GM12892 (cell line): ENCODE data around the gene WDR91.

Source experiments
- POLR2A ChIP-seq: IDR thresholded peaks from 2 replicates; pipeline ENCODE4 v1.6.1; 2011; ENCODE audit warnings: low read depth, low read length, control low read depth
- POLR2AphosphoS5 ChIP-seq: IDR thresholded peaks from 2 replicates; pipeline ENCODE4 v1.6.1; 2011; ENCODE audit warnings: low read depth, low read length, control low read depth
- TAF1 ChIP-seq: IDR thresholded peaks from 2 replicates; pipeline ENCODE4 v1.6.1; 2011; ENCODE audit warnings: low read depth, mild to moderate bottlenecking, control low read depth, low read length, borderline replicate concordance

GRCh38 chr7:135151132-135151531 lies 60.2 kb downstream of the WDR91 start:
- TF ChIP-seq POLR2AphosphoS5, result no peak
- no peak for TF ChIP-seq POLR2A
- TF ChIP-seq TAF1, result no peak
